NCI-H69 (cell line): Measurements from ENCODE around the gene RAB13.

Experiments used
- DNase-seq: peaks from one replicate; lab custom pipeline; 2025; lab: John Stamatoyannopoulos, UW

The RAB13 gene

DNA sequence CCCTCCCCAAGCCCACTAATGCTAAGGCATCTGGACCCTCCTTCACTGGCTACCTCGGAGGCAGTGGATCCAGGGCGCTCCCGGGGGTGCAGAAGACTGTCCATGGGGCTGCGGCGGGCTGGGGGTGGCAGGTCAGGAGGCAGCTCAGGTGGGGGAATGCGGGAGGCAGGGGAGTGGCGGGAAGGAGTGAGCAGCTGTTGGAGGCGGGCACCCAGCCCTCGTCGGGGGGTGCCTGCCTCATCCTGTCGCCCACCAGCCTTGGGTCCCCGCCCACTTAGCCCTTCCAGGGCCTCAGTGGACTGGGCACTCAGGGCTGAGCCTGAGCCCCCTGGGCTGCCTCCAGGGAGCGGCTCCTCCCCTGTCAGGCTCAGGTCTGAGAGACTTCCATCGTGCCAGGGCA, 52.7 kb downstream of the RAB13 start:
- no peak for DNase-seq

GRCh38 chr1:153932156-153933131, 53.7 kb downstream of the RAB13 start:
- no peak for DNase-seq
